GM23338 (cell line): ENCODE measurements around the gene PRDM8. TPM values are rescaled to one million over a fixed set of nuclear protein-coding genes. Genes with fewer than 3 reads are reported as not detected.

Experiments used
- ATAC-seq: fragments of 200-7000 bp; cut with Tn5 transposase; 3 replicates; pipeline ENCODE4 v1.9.1; 2020
- DNase-seq: peaks from one replicate; pipeline ENCODE4 v3.0.0-alpha.2; 2015; ENCODE audit warnings: low spot score
- H2AFZ ChIP-seq: fragments of 200-600 bp; sonication (generic); 2 replicates; pipeline ENCODE4 v1.8.0; 2016; ENCODE audit warnings: antibody characterized with exemption, mild to moderate bottlenecking, moderate library complexity
- H3F3A ChIP-seq: fragments of 200-600 bp; sonication (generic); replicated peaks from 2 replicates; pipeline ENCODE4 v1.8.0; 2017; ENCODE audit warnings: antibody characterized with exemption, mixed run types, low read depth
- H3K27ac ChIP-seq: fragments of 200-600 bp; sonication (generic); 2 replicates; pipeline ENCODE4 v1.6.1; 2016; ENCODE audit warnings: low read depth
- H3K27me3 ChIP-seq: fragments of 200-600 bp; sonication (generic); 2 replicates; pipeline ENCODE4 v1.8.0; 2016; ENCODE audit warnings: mild to moderate bottlenecking, mixed run types, moderate library complexity; ENCODE audit not compliant: insufficient read depth
- H3K36me3 ChIP-seq: fragments of 200-600 bp; sonication (generic); 2 replicates; pipeline ENCODE4 v1.8.0; 2016; ENCODE audit warnings: mild to moderate bottlenecking; ENCODE audit not compliant: insufficient read depth
- H3K4me1 ChIP-seq: fragments of 200-600 bp; sonication (generic); 2 replicates; pipeline ENCODE4 v1.8.0; 2016; ENCODE audit warnings: mild to moderate bottlenecking, moderate library complexity; ENCODE audit not compliant: insufficient read depth
- H3K4me2 ChIP-seq: fragments of 200-600 bp; sonication (generic); 2 replicates; pipeline ENCODE4 v1.7.1; 2017; ENCODE audit warnings: mixed run types
- H3K4me3 ChIP-seq: fragments of 200-600 bp; sonication (generic); 2 replicates; pipeline ENCODE4 v1.6.1; 2016; ENCODE audit warnings: mixed run types
- H3K79me2 ChIP-seq: fragments of 200-600 bp; sonication (generic); replicated peaks from 2 replicates; pipeline ENCODE4 v1.8.0; 2017; ENCODE audit warnings: mild to moderate bottlenecking; ENCODE audit not compliant: insufficient read depth
- H3K9me2 ChIP-seq: fragments of 200-600 bp; sonication (generic); 2 replicates; pipeline ENCODE4 v1.8.0; 2017; ENCODE audit not compliant: insufficient read depth
- H4K20me1 ChIP-seq: fragments of 200-600 bp; sonication (generic); replicated peaks from 2 replicates; pipeline ENCODE4 v1.8.0; 2017; ENCODE audit warnings: mild to moderate bottlenecking; ENCODE audit not compliant: insufficient read depth
- H3K27ac Mint-ChIP-seq: 2 replicates; pipeline ENCODE4 v1.8.0; 2020; ENCODE audit warnings: inconsistent platforms, mild to moderate bottlenecking, moderate library complexity, mixed read lengths
- H3K27me3 Mint-ChIP-seq: 3 replicates; pipeline ENCODE4 v1.8.0; 2022; ENCODE audit warnings: low read depth, mild to moderate bottlenecking, moderate library complexity, mixed read lengths, inconsistent platforms; ENCODE audit not compliant: insufficient read depth, poor library complexity
- H3K36me3 Mint-ChIP-seq: 3 replicates; pipeline ENCODE4 v1.8.0; 2021; ENCODE audit warnings: low read depth, mild to moderate bottlenecking, inconsistent platforms, moderate library complexity, mixed read lengths
- H3K4me1 Mint-ChIP-seq: 3 replicates; pipeline ENCODE4 v1.8.0; 2020; ENCODE audit warnings: mild to moderate bottlenecking, inconsistent platforms, mixed read lengths
- H3K4me3 Mint-ChIP-seq: 3 replicates; pipeline ENCODE4 v1.8.0; 2021; ENCODE audit warnings: moderate library complexity, mild to moderate bottlenecking, inconsistent platforms, mixed read lengths
- H3K9me3 Mint-ChIP-seq: 3 replicates; pipeline ENCODE4 v1.8.0; 2020; ENCODE audit warnings: moderate library complexity, mild to moderate bottlenecking, inconsistent platforms, mixed read lengths
- CREB1 ChIP-seq: fragments of 250-450 bp; sonication (Bioruptor Pico); IDR thresholded peaks from 2 replicates; pipeline ENCODE4 v1.5.0; 2020; ENCODE audit warnings: low read depth, mild to moderate bottlenecking, moderate library complexity
- ETS1 ChIP-seq: IDR thresholded peaks from 2 replicates; pipeline ENCODE4 v1.6.1; 2016; ENCODE audit warnings: antibody characterized with exemption
- EZH2 ChIP-seq: fragments of 200-600 bp; sonication (generic); IDR thresholded peaks from one replicate; pipeline ENCODE4 v1.8.0; 2017; ENCODE audit warnings: antibody characterized with exemption, mild to moderate bottlenecking, low read depth; ENCODE audit not compliant: unreplicated experiment
- EZH2phosphoT487 ChIP-seq: fragments of 200-600 bp; sonication (generic); IDR thresholded peaks from one replicate; pipeline ENCODE4 v1.8.1; 2018; ENCODE audit warnings: antibody characterized with exemption; ENCODE audit not compliant: unreplicated experiment
- JUNB ChIP-seq: IDR thresholded peaks from one replicate; pipeline ENCODE4 v1.6.1; 2016; ENCODE audit warnings: antibody characterized with exemption; ENCODE audit not compliant: unreplicated experiment
- NANOG ChIP-seq: IDR thresholded peaks from 2 replicates; pipeline ENCODE4 v1.6.1; 2016; ENCODE audit warnings: antibody characterized with exemption, borderline replicate concordance
- POLR2AphosphoS5 ChIP-seq: IDR thresholded peaks from 2 replicates; pipeline ENCODE4 v1.6.1; 2016; ENCODE audit warnings: antibody characterized with exemption, low read depth
- REST ChIP-seq: IDR thresholded peaks from one replicate; pipeline ENCODE4 v1.6.1; 2018; ENCODE audit warnings: antibody characterized with exemption; ENCODE audit not compliant: unreplicated experiment
- STAT1 ChIP-seq: IDR thresholded peaks from one replicate; pipeline ENCODE4 v1.6.1; 2016; ENCODE audit warnings: antibody characterized with exemption; ENCODE audit not compliant: unreplicated experiment
- ZNF114 ChIP-seq: fragments of 250-450 bp; sonication (Bioruptor Pico); IDR thresholded peaks from 2 replicates; pipeline ENCODE4 v1.5.0; 2020; ENCODE audit warnings: mild to moderate bottlenecking, moderate library complexity
- ZNF331 ChIP-seq: fragments of 250-450 bp; sonication (Bioruptor Pico); IDR thresholded peaks from 2 replicates; pipeline ENCODE4 v1.5.0; 2020; ENCODE audit warnings: low read depth, mild to moderate bottlenecking, moderate library complexity
- polyA plus RNA-seq: library from polyadenylated mRNA; unstranded; fragments of >200 nt; fragmentation: Nextera tagmentation; extraction: Ambion mirVana; gene quantifications from 2 replicates; pipeline ENCODE4 v1.2.1, GENCODE V29; 2016
- total RNA-seq: library from RNA; depleted of rRNA; stranded (reverse); fragments of >200 nt; shearing (Covaris generic); gene quantifications from 2 replicates; pipeline ENCODE4 v1.2.3, GENCODE V29; 2014
- TF ChIP-seq, protein P1 (sequence below): fragments of 250-450 bp; sonication (Bioruptor Pico); IDR thresholded peaks from 2 replicates; pipeline ENCODE4 v1.5.0; 2020; ENCODE audit warnings: mild to moderate bottlenecking, moderate library complexity
- TF ChIP-seq, protein P2 (sequence below), 2 experiments: fragments of 200-600 bp in 1 of 2; sonication (generic) in 1 of 2; conservative IDR thresholded peaks; 2 replicates each; pipeline versions ENCODE4 v1.5.1 to v1.6.1; 2016 to 2017; ENCODE audit warnings: antibody characterized with exemption in 2 of 2, low read depth in 2 of 2, mild to moderate bottlenecking in 2 of 2, moderate library complexity in 1 of 2

The PRDM8 gene
- total and polyA plus RNA-seq, 2 experiments from 2014 or later, result 0.16 TPM; not detected in 1

GRCh38 chr4:80228460-80228859 is 31.2 kb downstream of the PRDM8 start:
- Histone ChIP-seq H3K4me3 (no peak overlapping the region), H3K27me3 (no peaks in the 10 kb centered on the region), H3K27ac (no peak overlapping the region), H3K36me3 (no peaks in the 10 kb centered on the region), H3K79me2 (no peaks in the 10 kb centered on the region), H2AFZ (no peak overlapping the region), H3K9me2 (no peaks in the 10 kb centered on the region), H3K4me1 (no peaks in the 10 kb centered on the region), H3K4me2 (no peak overlapping the region), H4K20me1 (no peaks in the 10 kb centered on the region), H3F3A (no peaks in the 10 kb centered on the region)
- Mint-ChIP-seq H3K36me3 (no peaks in the 10 kb centered on the region), H3K27ac (no peak overlapping the region), H3K4me3 (no peak overlapping the region), H3K9me3 (no peaks in the 10 kb centered on the region), H3K27me3 (no peaks in the 10 kb centered on the region), H3K4me1 (no peaks in the 10 kb centered on the region; the same call in 2 of the 3 replicates)
- TF ChIP-seq REST (no peak), NANOG (no peak), JUNB (no peak), STAT1 (no peak), EZH2phosphoT487 (no peak), EZH2 (no peak), ZNF331 (CRISPR knock-in tag) (no peak), ETS1 (no peak), ZNF114 (CRISPR knock-in tag) (no peak), CREB1 (CRISPR knock-in tag) (no peak), POLR2AphosphoS5 (no peak)
- TF ChIP-seq, protein P1, sequence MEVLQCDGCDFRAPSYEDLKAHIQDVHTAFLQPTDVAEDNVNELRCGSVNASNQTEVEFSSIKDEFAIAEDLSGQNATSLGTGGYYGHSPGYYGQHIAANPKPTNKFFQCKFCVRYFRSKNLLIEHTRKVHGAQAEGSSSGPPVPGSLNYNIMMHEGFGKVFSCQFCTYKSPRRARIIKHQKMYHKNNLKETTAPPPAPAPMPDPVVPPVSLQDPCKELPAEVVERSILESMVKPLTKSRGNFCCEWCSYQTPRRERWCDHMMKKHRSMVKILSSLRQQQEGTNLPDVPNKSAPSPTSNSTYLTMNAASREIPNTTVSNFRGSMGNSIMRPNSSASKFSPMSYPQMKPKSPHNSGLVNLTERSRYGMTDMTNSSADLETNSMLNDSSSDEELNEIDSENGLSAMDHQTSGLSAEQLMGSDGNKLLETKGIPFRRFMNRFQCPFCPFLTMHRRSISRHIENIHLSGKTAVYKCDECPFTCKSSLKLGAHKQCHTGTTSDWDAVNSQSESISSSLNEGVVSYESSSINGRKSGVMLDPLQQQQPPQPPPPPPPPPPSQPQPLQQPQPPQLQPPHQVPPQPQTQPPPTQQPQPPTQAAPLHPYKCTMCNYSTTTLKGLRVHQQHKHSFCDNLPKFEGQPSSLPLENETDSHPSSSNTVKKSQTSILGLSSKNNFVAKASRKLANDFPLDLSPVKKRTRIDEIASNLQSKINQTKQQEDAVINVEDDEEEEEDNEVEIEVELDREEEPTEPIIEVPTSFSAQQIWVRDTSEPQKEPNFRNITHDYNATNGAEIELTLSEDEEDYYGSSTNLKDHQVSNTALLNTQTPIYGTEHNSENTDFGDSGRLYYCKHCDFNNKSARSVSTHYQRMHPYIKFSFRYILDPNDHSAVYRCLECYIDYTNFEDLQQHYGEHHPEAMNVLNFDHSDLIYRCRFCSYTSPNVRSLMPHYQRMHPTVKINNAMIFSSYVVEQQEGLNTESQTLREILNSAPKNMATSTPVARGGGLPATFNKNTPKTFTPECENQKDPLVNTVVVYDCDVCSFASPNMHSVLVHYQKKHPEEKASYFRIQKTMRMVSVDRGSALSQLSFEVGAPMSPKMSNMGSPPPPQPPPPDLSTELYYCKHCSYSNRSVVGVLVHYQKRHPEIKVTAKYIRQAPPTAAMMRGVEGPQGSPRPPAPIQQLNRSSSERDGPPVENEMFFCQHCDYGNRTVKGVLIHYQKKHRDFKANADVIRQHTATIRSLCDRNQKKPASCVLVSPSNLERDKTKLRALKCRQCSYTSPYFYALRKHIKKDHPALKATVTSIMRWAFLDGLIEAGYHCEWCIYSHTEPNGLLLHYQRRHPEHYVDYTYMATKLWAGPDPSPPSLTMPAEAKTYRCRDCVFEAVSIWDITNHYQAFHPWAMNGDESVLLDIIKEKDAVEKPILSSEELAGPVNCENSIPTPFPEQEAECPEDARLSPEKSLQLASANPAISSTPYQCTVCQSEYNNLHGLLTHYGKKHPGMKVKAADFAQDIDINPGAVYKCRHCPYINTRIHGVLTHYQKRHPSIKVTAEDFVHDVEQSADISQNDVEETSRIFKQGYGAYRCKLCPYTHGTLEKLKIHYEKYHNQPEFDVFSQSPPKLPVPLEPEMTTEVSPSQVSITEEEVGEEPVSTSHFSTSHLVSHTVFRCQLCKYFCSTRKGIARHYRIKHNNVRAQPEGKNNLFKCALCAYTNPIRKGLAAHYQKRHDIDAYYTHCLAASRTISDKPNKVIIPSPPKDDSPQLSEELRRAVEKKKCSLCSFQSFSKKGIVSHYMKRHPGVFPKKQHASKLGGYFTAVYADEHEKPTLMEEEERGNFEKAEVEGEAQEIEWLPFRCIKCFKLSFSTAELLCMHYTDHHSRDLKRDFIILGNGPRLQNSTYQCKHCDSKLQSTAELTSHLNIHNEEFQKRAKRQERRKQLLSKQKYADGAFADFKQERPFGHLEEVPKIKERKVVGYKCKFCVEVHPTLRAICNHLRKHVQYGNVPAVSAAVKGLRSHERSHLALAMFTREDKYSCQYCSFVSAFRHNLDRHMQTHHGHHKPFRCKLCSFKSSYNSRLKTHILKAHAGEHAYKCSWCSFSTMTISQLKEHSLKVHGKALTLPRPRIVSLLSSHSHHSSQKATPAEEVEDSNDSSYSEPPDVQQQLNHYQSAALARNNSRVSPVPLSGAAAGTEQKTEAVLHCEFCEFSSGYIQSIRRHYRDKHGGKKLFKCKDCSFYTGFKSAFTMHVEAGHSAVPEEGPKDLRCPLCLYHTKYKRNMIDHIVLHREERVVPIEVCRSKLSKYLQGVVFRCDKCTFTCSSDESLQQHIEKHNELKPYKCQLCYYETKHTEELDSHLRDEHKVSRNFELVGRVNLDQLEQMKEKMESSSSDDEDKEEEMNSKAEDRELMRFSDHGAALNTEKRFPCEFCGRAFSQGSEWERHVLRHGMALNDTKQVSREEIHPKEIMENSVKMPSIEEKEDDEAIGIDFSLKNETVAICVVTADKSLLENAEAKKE (CRISPR knock-in tag), result no peak
- TF ChIP-seq, protein P2, sequence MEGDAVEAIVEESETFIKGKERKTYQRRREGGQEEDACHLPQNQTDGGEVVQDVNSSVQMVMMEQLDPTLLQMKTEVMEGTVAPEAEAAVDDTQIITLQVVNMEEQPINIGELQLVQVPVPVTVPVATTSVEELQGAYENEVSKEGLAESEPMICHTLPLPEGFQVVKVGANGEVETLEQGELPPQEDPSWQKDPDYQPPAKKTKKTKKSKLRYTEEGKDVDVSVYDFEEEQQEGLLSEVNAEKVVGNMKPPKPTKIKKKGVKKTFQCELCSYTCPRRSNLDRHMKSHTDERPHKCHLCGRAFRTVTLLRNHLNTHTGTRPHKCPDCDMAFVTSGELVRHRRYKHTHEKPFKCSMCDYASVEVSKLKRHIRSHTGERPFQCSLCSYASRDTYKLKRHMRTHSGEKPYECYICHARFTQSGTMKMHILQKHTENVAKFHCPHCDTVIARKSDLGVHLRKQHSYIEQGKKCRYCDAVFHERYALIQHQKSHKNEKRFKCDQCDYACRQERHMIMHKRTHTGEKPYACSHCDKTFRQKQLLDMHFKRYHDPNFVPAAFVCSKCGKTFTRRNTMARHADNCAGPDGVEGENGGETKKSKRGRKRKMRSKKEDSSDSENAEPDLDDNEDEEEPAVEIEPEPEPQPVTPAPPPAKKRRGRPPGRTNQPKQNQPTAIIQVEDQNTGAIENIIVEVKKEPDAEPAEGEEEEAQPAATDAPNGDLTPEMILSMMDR (conservative IDR thresholded peaks at IDR 0.05; ENCODE audit: low read depth in 2 of 2), result no peak
- ATAC-seq (no peak), DNase-seq (no peak)
